Raji (cell line): ENCODE measurements around the gene OR6M1.

Source experiments
- POLR2A ChIP-seq: IDR thresholded peaks from 2 replicates; pipeline ENCODE4 v1.6.1; 2011; ENCODE audit warnings: low read depth, low read length, control low read depth; ENCODE audit not compliant: insufficient read depth

OR6M1 gene

DNA sequence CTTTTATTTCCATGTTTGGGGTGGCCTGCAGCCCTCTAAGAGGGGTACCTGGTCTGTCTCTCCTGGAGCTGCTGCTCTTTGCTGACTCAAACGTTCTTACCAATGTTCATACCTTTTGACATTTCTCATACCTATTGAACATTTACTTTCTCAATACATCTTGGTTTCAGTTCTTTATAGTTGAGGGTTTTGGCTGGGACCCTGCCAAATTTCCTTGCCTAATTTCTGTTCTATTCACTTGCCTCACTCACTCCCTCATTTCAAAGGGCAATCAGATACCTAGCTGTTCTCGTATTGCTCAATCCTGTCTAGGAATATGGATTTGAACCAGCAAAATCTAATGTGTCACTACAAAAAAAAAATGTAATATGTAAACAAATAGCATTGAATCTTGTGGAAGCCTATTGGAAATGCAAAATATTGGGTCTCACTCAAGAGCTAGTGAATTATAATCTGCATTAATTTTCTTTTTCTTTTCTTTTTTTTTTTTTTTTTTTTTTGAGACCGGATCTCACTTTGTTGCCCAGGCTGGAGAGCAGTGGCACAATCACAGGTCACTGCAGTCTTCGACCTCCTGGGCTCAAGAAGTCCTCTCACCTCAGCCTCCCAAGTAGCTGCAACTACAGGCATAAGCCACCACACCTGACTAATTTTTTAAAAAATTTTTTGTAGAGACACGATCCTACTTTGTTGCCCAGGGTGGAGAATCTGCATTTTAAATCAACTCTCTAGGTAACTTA lies 7.5 kb downstream of the OR6M1 start:
- TF ChIP-seq POLR2A, result no peak

DNA sequence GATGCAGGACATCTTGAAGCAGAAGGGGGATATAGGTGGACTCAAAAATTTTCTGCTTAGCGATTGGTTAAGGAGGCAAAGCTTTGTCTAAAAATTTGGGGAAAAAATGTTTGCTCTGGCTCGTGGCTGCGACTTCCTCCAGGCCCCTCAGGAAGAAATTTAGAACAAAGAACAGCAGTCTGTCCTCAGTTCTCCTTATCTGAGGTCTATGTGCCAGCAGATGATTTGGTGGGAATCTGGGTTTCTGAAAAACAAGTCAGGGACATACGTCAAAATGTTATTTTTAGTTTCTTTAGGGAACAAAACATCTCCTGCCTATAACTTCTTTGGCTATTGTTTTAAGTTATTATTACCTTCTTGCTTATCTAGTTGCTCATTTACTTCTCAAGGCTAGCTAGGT lies 8.1 kb downstream of the OR6M1 start:
- TF ChIP-seq POLR2A, result no peak

DNA sequence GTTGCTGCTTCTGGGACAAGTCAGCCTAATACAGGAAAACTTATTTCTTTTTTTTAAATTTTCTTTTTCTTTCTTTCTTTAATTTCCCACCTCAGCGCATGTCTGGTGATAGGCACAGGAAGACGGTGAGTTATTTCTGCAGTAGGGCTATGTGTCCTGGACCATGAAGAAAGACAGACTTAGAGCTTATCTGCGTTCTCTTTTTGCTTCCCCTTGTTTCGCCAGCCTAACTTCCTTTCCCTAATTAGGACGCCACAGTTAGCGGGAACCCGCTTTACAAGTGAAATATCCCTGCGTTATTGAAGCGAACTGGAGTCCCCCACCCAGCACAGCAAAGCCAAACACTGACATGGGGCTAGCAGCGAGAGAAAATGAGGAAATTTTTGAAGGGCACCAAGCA lies 8.6 kb downstream of the OR6M1 start:
- TF ChIP-seq POLR2A, result no peak

DNA sequence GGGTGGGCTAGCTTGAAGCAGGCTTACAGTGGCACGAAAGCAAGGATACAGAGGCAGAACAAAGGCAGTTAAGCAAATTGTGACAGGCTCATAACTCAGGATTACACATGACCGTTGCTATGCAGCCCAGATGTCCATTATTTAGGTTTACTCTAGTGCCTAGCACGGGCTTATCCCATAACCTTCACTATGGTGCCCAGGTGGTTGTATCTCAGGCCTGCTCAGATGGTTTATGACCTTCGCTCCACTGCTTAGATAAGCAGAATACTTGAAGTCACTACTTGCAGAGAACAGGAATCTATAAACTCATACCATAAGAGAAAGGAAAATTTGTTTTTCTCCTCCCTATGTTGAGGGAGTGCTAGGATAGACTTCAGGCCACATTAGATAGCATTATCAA lies 9.0 kb downstream of the OR6M1 start:
- no peak for TF ChIP-seq POLR2A

DNA sequence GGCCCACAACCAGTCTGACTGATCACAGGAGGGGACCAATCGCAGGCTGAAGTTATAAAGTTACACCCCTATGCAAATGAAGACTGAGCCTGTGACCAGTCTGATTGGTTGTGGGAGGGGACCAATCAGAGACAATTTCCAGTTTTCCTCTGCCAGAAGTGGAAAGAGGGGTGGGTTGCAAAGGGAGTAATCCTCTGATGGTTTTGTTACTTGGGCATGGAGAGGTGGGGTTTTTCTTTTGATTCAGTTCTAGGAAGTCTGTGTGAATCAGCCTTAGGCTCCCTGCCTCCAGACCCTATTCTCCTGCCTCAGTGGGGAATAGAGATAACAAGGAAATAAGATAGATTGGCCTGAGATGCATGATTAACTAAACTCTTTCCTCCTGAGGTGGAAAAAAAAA lies 9.9 kb downstream of the OR6M1 start:
- TF ChIP-seq POLR2A, result no peak

DNA sequence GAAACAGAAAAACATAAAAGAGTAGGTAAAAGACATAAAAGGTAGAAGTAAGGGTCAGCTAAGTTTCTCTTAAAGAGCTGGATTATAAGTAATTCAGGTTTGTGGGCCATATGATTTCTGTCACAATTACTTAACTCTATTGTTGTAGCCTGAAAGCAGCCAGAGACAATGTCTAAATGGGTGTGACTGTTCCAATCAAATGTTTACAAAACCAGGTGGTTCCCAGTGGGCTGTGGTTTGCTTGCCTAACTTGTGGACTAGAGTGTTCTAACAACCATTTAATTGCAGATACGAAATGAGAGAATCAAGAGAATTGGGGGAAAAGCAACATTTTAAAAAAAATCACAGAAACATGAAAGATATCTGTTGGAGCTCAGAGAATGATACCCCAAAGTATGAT lies 22.6 kb downstream of the OR6M1 start:
- no peak for TF ChIP-seq POLR2A

DNA sequence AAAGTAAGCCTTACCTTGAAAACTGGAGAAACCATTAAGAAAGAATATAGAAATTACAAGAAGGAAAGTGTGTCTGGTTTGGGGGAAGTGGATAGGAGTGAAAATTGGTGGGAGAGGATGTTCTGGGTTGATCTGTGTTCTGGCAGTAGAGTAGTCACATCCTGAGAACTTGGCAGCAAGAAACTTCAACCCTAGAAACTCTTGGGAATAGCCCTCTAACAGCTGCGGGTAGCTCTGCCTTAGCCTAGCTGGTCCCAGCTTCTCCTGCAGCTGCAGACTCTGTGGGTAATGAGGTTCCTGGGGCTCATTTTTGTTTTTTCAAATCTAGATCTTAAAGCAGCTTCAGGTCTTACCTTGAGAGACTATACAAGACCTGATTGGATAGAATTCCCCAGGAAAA lies 27.6 kb downstream of the OR6M1 start:
- TF ChIP-seq POLR2A, result no peak

DNA sequence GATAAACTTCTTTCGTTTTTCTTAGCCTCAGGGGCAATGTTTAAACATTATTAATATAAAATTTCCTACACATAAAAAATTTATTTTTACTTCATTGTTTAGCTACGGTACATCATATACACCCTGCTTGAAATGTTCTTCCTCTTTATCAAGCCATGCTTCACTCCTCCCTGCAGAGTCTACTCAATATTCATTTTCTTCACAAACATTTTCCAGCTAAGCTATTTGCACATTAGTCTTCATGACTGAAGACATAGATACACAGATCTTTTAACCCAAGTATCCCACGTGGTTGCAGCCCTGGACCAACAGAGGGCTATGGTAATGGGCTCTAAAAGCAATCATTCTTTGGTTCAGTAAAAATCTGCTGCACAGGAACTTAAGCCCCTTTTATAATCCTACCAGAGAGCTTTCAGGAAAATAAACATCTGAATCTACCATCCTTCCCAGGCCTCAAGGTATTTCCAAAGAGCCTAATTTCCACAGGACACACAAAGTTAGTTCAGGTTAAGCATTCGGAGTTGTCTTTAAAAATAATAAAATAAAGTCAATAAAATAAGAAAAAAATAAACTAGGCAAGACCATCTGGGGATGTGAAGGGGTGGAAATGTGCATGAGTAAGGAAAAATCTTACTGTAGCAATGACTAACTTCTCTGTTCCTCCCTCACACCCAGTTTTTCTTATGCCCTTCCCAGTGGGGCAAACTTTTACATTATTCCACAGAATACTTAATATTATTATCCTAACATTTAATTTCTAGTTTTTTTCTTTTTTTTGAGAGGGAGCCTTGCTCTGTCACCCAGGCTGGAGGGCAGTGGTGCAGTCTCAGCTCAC lies 30.2 kb downstream of the OR6M1 start:
- TF ChIP-seq POLR2A, result no peak

DNA sequence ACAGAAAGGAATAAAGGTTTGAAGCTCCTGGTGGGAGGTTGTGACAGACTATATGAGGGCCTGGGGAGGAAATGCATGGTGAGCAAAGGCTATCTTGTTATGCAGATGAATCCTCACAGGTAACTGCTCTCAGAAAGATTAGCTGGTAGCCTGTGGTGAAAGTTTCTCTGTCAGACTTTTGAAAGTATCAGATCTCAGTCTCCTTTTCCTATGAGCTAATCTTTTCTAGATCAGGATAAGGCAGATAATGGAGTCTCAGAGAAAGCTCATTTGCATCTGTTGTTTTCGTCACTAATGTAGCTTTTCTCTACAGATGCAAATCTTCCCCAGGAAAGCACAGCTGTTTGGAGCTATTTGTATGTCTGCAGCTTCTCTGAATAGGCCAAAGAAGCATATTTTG lies 30.9 kb downstream of the OR6M1 start:
- TF ChIP-seq POLR2A, result no peak

DNA sequence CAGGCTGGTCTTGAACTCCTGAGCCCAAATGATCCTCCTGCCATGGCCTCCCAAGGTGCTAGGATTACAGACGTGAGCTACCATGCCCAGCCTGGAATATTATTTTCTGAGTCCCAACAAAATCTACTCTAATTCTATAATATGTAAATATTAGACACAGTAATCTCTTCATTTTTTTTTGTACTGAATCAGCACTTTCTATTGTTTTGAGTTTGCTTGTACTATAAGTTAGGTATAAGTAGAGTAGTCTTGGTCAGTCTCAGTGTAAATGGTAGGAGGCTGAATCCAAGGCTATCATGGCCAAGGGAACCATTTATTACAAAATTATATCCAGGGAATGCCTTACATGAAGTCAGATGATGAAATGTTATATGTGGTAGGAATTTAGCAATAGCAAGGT lies 32.2 kb downstream of the OR6M1 start:
- TF ChIP-seq POLR2A, result no peak

DNA sequence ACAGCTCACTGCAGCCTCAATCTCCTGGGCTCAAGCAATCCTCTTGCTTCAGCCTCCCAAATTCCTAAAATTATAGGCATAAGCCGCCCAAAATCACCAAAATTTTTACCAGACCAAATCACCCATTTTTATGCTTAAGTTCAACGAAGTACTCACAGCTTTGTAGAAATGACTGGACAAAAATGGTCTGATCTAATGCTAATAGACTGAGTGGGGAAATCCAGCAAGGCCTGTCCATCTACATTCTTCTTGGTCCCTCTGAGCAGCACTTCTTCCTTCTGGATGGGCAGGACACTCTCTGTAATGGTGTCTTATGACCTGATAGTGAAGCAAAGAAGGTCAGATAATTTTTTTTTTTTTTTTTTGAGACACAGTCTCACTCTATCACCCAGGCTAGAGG lies 33.1 kb downstream of the OR6M1 start:
- no peak for TF ChIP-seq POLR2A

DNA sequence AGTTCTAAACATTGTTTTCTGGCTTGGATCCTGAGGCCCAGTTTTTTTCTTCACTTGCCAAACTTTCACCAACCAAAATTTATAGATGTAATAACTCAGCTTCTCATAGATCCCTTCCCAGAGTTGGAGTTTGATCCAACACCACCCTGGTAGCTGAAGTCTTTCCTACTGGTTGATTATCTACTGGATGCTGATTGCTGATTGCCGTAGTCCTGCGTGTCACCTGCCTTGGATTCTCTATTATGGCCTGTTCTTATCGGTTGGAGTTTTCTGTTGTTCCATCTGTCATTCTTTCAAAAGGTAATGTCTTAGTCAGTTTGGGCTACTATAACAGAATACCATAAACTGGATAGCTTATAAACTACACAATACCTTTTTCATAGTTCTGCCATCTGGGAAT lies 34.5 kb downstream of the OR6M1 start:
- no peak for TF ChIP-seq POLR2A

DNA sequence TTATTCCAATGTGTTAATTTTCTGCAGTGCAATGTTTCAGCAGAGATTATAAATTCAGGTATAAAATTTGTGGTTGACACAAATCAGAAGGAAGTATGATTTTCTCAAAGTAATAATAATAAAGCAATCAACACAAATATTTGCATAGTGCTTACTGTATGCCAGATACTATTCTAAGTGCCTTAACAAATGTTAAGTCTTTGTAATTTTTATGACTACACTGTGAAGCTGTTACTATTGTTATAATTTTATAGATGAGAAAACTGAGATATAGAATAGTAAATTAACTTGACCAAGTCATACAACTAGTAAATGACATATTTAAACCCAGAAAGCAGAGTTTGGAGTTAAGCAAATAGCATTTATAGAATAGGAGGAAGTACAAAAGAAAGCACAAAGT lies 35.4 kb downstream of the OR6M1 start:
- no peak for TF ChIP-seq POLR2A

DNA sequence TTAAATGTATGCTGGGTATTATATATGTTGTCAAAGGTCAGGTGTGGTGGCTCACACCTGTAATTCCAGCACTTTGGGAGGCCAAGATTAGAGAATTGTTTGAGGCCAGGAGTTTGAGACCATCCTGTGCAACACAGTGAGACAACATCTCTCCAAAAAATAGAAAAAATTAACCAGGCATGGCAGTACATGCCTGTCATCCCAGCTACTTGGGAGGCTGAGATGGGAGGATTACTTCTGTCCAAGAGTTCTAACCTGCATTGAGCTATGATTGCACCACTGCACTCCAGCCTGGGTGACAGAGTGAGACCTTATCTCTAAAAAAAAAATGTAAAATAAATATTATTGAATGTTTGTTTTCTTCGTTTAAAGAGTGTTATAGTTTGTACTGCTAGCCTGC lies 40.5 kb downstream of the OR6M1 start:
- no peak for TF ChIP-seq POLR2A

DNA sequence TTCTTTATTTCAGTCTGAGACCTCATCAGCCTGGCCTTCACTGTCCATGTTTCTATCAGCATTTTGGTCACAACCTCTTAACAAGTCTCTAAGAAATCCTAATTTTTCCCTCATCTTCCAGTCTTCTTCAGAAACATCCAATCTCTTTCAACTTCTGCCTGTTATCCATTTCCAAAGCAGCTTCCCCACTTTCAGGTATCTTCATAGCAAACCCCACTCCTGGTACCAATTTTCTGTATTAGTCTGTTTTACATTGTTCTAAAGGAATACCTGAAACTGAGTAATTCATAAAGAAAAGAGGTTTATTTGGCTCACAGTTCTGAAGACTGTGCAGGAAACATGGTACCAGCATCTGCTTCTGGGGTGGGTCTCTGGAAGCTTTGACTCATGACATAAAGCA lies 43.7 kb downstream of the OR6M1 start:
- no peak for TF ChIP-seq POLR2A

DNA sequence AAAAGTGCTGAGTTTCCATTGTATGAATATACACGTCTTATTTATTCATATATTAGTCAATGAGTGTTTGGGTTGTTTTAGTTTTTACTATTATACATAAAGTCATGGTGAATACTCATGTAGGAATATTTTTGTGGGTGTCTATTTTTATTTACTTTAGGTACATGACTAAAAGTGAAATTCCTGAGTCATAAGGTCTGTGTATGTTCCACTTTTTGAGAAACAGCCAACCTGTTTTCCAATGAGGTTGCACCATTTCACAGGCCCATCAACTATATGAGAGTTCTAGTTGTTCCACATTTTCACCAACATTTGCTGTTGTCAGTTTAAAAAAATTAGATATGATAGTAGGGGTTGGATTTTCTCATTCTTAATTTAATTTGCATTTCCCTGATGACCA lies 45.3 kb downstream of the OR6M1 start:
- no peak for TF ChIP-seq POLR2A

DNA sequence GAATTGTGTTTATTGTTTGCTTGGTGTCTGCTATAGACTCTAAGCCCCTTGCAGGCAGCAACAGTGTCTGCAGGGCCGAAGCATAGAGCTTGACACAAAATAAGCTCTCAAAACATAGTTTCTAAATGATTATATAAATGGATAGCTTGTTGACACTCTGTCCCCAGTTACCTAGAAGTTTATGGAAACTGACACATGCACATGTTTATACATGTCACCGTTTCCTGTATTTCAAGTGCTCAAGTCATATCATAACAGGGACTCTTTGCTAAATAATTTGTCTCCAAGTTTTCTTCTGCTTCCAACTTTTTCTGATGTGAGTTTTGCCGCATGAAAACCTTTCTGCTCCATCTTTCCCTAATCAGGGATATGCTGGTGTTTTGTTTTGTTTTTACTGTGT lies 48.2 kb downstream of the OR6M1 start:
- TF ChIP-seq POLR2A, result no peak

DNA sequence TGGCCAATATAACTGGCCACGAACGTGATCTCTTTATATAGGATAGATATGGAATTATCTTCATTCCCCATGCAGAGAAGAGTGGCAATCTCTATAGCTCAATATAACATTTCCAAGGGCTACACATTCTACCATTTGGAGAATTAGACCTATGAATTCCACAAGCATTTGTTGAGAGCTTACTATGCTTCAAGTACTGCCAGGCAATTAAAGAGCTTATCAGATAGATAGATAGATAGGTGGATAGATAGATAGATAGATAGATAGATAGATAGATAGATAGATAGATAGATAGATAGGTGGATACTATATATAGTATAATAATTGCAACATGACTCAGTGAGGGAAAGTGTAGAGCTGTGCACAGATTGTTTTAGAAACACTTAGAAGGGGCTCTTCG lies 50.3 kb downstream of the OR6M1 start:
- no peak for TF ChIP-seq POLR2A
